Smooth muscle cell (in vitro differentiated cells): Measurements from ENCODE around the gene FADS2. TPM values are rescaled to one million over a fixed set of nuclear protein-coding genes. Genes with fewer than 3 reads are reported as not detected.

ENCODE experiments used
- DNase-seq: peaks from one replicate; lab custom pipeline; 2025; ENCODE audit not compliant: unreplicated experiment; lab: John Stamatoyannopoulos, UW
- H2AFZ ChIP-seq: fragments of 200-600 bp; sonication (generic); 2 replicates; pipeline ENCODE4 v1.6.0; 2016; ENCODE audit warnings: antibody characterized with exemption, low read depth, mild to moderate bottlenecking
- H3F3A ChIP-seq: fragments of 200-600 bp; sonication (generic); 2 replicates; pipeline ENCODE4 v1.6.0; 2017; ENCODE audit warnings: antibody characterized with exemption, low read depth
- H3K27ac ChIP-seq: fragments of 200-600 bp; sonication (generic); 2 replicates; pipeline ENCODE4 v1.5.1; 2016; ENCODE audit warnings: low read depth, mild to moderate bottlenecking
- H3K27me3 ChIP-seq: fragments of 200-600 bp; sonication (generic); 2 replicates; pipeline ENCODE4 v1.6.1; 2016; ENCODE audit warnings: low read depth, mild to moderate bottlenecking
- H3K36me3 ChIP-seq: fragments of 200-600 bp; sonication (generic); 2 replicates; pipeline ENCODE4 v1.5.1; 2016; ENCODE audit warnings: low read depth
- H3K4me1 ChIP-seq: fragments of 200-600 bp; sonication (generic); 2 replicates; pipeline ENCODE4 v1.5.1; 2016; ENCODE audit warnings: low read depth
- H3K4me2 ChIP-seq: fragments of 200-600 bp; sonication (generic); 2 replicates; pipeline ENCODE4 v1.6.0; 2016; ENCODE audit warnings: mild to moderate bottlenecking
- H3K4me3 ChIP-seq: fragments of 200-600 bp; sonication (generic); 2 replicates; pipeline ENCODE4 v1.5.1; 2016; ENCODE audit warnings: mild to moderate bottlenecking
- H3K79me2 ChIP-seq: fragments of 200-600 bp; sonication (generic); 2 replicates; pipeline ENCODE4 v1.6.0; 2016; ENCODE audit warnings: low read depth, mild to moderate bottlenecking
- H3K9ac ChIP-seq: fragments of 200-600 bp; sonication (generic); 2 replicates; pipeline ENCODE4 v1.6.0; 2016; ENCODE audit warnings: low read depth
- H3K9me3 ChIP-seq: fragments of 200-600 bp; sonication (generic); replicated peaks from 2 replicates; pipeline ENCODE4 v1.5.1; 2016; ENCODE audit warnings: low read depth
- H4K20me1 ChIP-seq: fragments of 200-600 bp; sonication (generic); 2 replicates; pipeline ENCODE4 v1.6.0; 2016; ENCODE audit warnings: low read depth
- CTCF ChIP-seq: fragments of 200-600 bp; sonication (generic); IDR thresholded peaks from 2 replicates; pipeline ENCODE4 v1.5.1; 2017; ENCODE audit warnings: borderline replicate concordance, mild to moderate bottlenecking, antibody characterized with exemption; ENCODE audit not compliant: insufficient read depth, poor library complexity, severe bottlenecking
- WGBS: methylation state at CpG from one replicate; pipeline ENCODE4 v1.1.7; 2016; ENCODE audit warnings: low lambda C conversion rate; 5-methylcytosine and 5-hydroxymethylcytosine counted together
- polyA plus RNA-seq: library from polyadenylated mRNA; unstranded; fragments of >200 nt; fragmentation: Nextera tagmentation; extraction: Ambion mirVana; gene quantifications from 2 replicates; pipeline ENCODE4 v1.2.1, GENCODE V29; 2016
- total RNA-seq: library from RNA; depleted of rRNA; stranded (reverse); fragments of >200 nt; gene quantifications from 2 replicates; pipeline ENCODE4 v1.2.3, GENCODE V29; 2014

Gene FADS2
- total and polyA plus RNA-seq, 2 experiments from 2014 or later: 279 to 495 TPM

- Histone ChIP-seq H3K9ac (no peak overlapping the region), H3K27me3 (no peaks in the 10 kb centered on the region), H3K4me1 (peaks cover 3% of the 10 kb centered on the region), H3F3A (no peaks in the 10 kb centered on the region), H3K79me2 (no peaks in the 10 kb centered on the region), H3K4me2 (no peak overlapping the region), H3K27ac (no peak overlapping the region), H3K4me3 (no peak overlapping the region), H3K36me3 (no peaks in the 10 kb centered on the region), H3K9me3 (no peaks in the 10 kb centered on the region), H2AFZ (no peak overlapping the region), H4K20me1 (peaks cover 3% of the 10 kb centered on the region)
- WGBS: 96% methylated on average over 21 of the region's 21 CpGs
- no peak for DNase-seq
- no peak for TF ChIP-seq CTCF
Measured at GRCh38 chr11:61907871-61908729, 80.0 kb downstream of the FADS2 start.

- no peaks in the 10 kb centered on the region for H3K9me3 ChIP-seq
- peak overlapping the region; percentile 62 for H3K4me2 ChIP-seq
- no peak overlapping the region for H3K4me3 ChIP-seq
- no peaks in the 10 kb centered on the region for H3F3A ChIP-seq
- no peak for DNase-seq
- H3K9ac ChIP-seq: no peak overlapping the region
- H3K27ac ChIP-seq: no peak overlapping the region
- H3K27me3 ChIP-seq: no peaks in the 10 kb centered on the region
- H3K79me2 ChIP-seq: no peaks in the 10 kb centered on the region
- no peaks in the 10 kb centered on the region for H3K36me3 ChIP-seq
- H3K4me1 ChIP-seq: peaks cover 3% of the 10 kb centered on the region
- no peak overlapping the region for H2AFZ ChIP-seq
- no peak for TF ChIP-seq CTCF
- 31% methylated on average over 10 of the region's 10 CpGs for WGBS
- peaks cover 5% of the 10 kb centered on the region for H4K20me1 ChIP-seq
Measured at GRCh38 chr11:61908730-61909316, 80.7 kb downstream of the FADS2 start.

- H2AFZ ChIP-seq: no peak overlapping the region
- 95% methylated on average over 13 of the region's 13 CpGs for WGBS
- no peak for DNase-seq
Measured at GRCh38 chr11:61910187-61911127, 82.4 kb downstream of the FADS2 start.

More at GRCh38 chr11:61910187-61911127, 82.4 kb downstream of the FADS2 start:
- Histone ChIP-seq H3F3A (no peaks in the 10 kb centered on the region), H3K4me2 (no peak overlapping the region), H3K36me3 (no peaks in the 10 kb centered on the region), H3K9ac (no peak overlapping the region), H3K27me3 (no peaks in the 10 kb centered on the region), H3K4me3 (no peak overlapping the region), H3K27ac (no peak overlapping the region), H3K79me2 (no peaks in the 10 kb centered on the region), H3K4me1 (no peaks in the 10 kb centered on the region), H4K20me1 (peaks cover 5% of the 10 kb centered on the region), H3K9me3 (no peaks in the 10 kb centered on the region)
- no peak for TF ChIP-seq CTCF
